ENCODE results near the gene GGCT. TPM values are rescaled to one million over a fixed set of nuclear protein-coding genes. Genes with fewer than 3 reads are reported as not detected.
"Not testable (repeated sequence)": the region's sequence is repeated elsewhere in the genome, so short reads cannot be mapped to it uniquely, and the experiment has no call there.

GGCT gene
- total RNA-seq, 2 experiments from 2014 or later: 6.3 to 6.6 TPM

- CTCF ChIA-PET: interaction anchor here (1.3 kb wide), 1 partner anchor 17 kb away, joined by 4 read pairs; no protein-coding TSS in a partner anchor
- no peak overlapping the region for H3K4me3 ChIP-seq (ENCODE audit: low read length)
- Mint-ChIP-seq H3K27ac (no peak overlapping the region), H3K9me3 (no peaks in the 10 kb centered on the region), H3K36me3 (ENCODE audit: low read depth) (peaks cover 58% of the 10 kb centered on the region), H3K27me3 (no peaks in the 10 kb centered on the region), H3K4me1 (ENCODE audit: low read depth) (peaks cover 5% of the 10 kb centered on the region), H3K4me3 (no peak overlapping the region)
- POLR2A ChIA-PET: interaction anchor here (1.5 kb wide), 1 partner anchor 10 kb away, joined by 3 read pairs; no protein-coding TSS in a partner anchor
- intact Hi-C loops (cut with DNase I, micrococcal nuclease): no loop called here
- no peaks in the 10 kb centered on the region for H3K4me1 ChIP-seq (ENCODE audit: insufficient read depth, low read length)
- no peak for DNase-seq
- H3K27me3 ChIP-seq (ENCODE audit: control insufficient read depth in 1 of 2, insufficient read depth in 2 of 2, low read length in 2 of 2): no peaks in the 10 kb centered on the region
- H3K36me3 ChIP-seq (ENCODE audit: insufficient read depth, low read length): peaks cover 20% of the 10 kb centered on the region
- H3K27ac ChIP-seq (ENCODE audit: low read depth in 1 of 2, low read length in 2 of 2): no peak overlapping the region
- no peak for TF ChIP-seq CTCF (IDR thresholded peaks at IDR 0.05)
- no peaks in the 10 kb centered on the region for H3K9me3 ChIP-seq (ENCODE audit: control insufficient read depth in 1 of 2, insufficient read depth in 1 of 2, low read length in 2 of 2)
- no peak for ATAC-seq (ENCODE audit: poor library complexity)
Observed at GRCh38 chr7:30546596-30546995, 42.0 kb upstream of the GGCT start.

GRCh38 chr7:30545791-30546555 lies 41.3 kb upstream of the GGCT start:
- peaks cover 58% of the 10 kb centered on the region for H3K36me3 Mint-ChIP-seq (ENCODE audit: low read depth)
- intact Hi-C loops (cut with DNase I, micrococcal nuclease): no loop called here
- peaks cover 20% of the 10 kb centered on the region for H3K36me3 ChIP-seq (ENCODE audit: insufficient read depth, low read length)
- no peak overlapping the region for H3K4me3 ChIP-seq (ENCODE audit: low read length)
- TF ChIP-seq CTCF (IDR thresholded peaks at IDR 0.05): no peak
- H3K27me3 Mint-ChIP-seq: no peaks in the 10 kb centered on the region
- no peaks in the 10 kb centered on the region for H3K4me1 ChIP-seq (ENCODE audit: insufficient read depth, low read length)
- no peak for ATAC-seq (ENCODE audit: poor library complexity)
- POLR2A ChIA-PET: interaction anchor here (1.5 kb wide), 1 partner anchor 11 kb away, joined by 3 read pairs; no protein-coding TSS in a partner anchor
- H3K9me3 Mint-ChIP-seq: no peaks in the 10 kb centered on the region
- peaks cover 5% of the 10 kb centered on the region for H3K4me1 Mint-ChIP-seq (ENCODE audit: low read depth)
- CTCF ChIA-PET: interaction anchor here (1.3 kb wide), 1 partner anchor 18 kb away, joined by 4 read pairs; no protein-coding TSS in a partner anchor
- no peaks in the 10 kb centered on the region for H3K9me3 ChIP-seq (ENCODE audit: control insufficient read depth in 1 of 2, insufficient read depth in 1 of 2, low read length in 2 of 2)
- H3K27ac Mint-ChIP-seq: no peak overlapping the region
- H3K27me3 ChIP-seq (ENCODE audit: control insufficient read depth in 1 of 2, insufficient read depth in 2 of 2, low read length in 2 of 2): no peaks in the 10 kb centered on the region
- H3K27ac ChIP-seq (ENCODE audit: low read depth in 1 of 2, low read length in 2 of 2): no peak overlapping the region
- H3K4me3 Mint-ChIP-seq: no peak overlapping the region
- DNase-seq: no peak

GRCh38 chr7:30543813-30544525 lies 39.3 kb upstream of the GGCT start:
- intact Hi-C loops (cut with DNase I, micrococcal nuclease): no loop called here
- H3K4me3 ChIP-seq (ENCODE audit: low read length): no peak overlapping the region
- H3K27ac ChIP-seq (ENCODE audit: low read depth in 1 of 2, low read length in 2 of 2): no peak overlapping the region
- no peak overlapping the region for H3K27ac Mint-ChIP-seq
- H3K4me1 Mint-ChIP-seq (ENCODE audit: low read depth): peaks cover 4% of the 10 kb centered on the region
- ATAC-seq (ENCODE audit: poor library complexity): no peak
- no peak for DNase-seq
- H3K27me3 Mint-ChIP-seq: no peaks in the 10 kb centered on the region
- no peaks in the 10 kb centered on the region for H3K9me3 Mint-ChIP-seq
- peaks cover 59% of the 10 kb centered on the region for H3K36me3 Mint-ChIP-seq (ENCODE audit: low read depth)
- H3K36me3 ChIP-seq (ENCODE audit: insufficient read depth, low read length): peaks cover 16% of the 10 kb centered on the region
- POLR2A ChIA-PET: no interaction called here
- CTCF ChIA-PET: no interaction called here
- no peak for TF ChIP-seq CTCF (IDR thresholded peaks at IDR 0.05)
- no peaks in the 10 kb centered on the region for H3K27me3 ChIP-seq (ENCODE audit: control insufficient read depth in 1 of 2, insufficient read depth in 2 of 2, low read length in 2 of 2)
- H3K4me3 Mint-ChIP-seq: no peak overlapping the region
- H3K9me3 ChIP-seq (ENCODE audit: control insufficient read depth in 1 of 2, insufficient read depth in 1 of 2, low read length in 2 of 2): no peaks in the 10 kb centered on the region
- H3K4me1 ChIP-seq (ENCODE audit: insufficient read depth, low read length): no peaks in the 10 kb centered on the region

DNA sequence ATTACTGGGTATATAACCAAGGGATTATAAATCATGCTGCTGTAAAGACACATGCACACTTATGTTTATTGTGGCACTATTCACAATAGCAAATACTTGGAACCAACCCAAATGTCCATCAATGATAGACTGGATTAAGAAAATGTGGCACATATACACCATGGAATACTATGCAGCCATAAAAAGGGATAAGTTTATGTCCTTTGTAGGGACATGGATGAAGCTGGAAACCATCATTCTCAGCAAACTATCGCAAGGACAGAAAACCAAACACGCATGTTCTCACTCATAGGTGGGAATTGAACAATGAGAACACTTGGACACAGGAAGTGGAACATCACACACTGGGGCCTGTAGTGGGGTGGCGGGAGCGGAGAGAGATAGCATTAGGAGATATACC lies 38.5 kb upstream of the GGCT start:
- peaks cover 16% of the 10 kb centered on the region for H3K36me3 ChIP-seq (ENCODE audit: insufficient read depth, low read length)
- H3K27me3 ChIP-seq (ENCODE audit: control insufficient read depth in 1 of 2, insufficient read depth in 2 of 2, low read length in 2 of 2); H3K4me1 Mint-ChIP-seq (ENCODE audit: low read depth); H3K4me3 Mint-ChIP-seq; DNase-seq; H3K4me3 ChIP-seq (ENCODE audit: low read length); intact Hi-C loops (cut with DNase I, micrococcal nuclease); H3K27ac Mint-ChIP-seq; H3K4me1 ChIP-seq (ENCODE audit: insufficient read depth, low read length); H3K9me3 ChIP-seq (ENCODE audit: control insufficient read depth in 1 of 2, insufficient read depth in 1 of 2, low read length in 2 of 2); H3K27me3 Mint-ChIP-seq; H3K9me3 Mint-ChIP-seq; H3K27ac ChIP-seq (ENCODE audit: low read depth in 1 of 2, low read length in 2 of 2); CTCF ChIA-PET; POLR2A ChIA-PET; ATAC-seq (ENCODE audit: poor library complexity): not testable (repeated sequence)
- peaks cover 60% of the 10 kb centered on the region for H3K36me3 Mint-ChIP-seq (ENCODE audit: low read depth)
